GM20000 (cell line): Measurements from ENCODE around the gene FAM174C.
A peak's percentile ranks its signal among the peaks of the same experiment; 100 is the strongest.

Experiments used
- DNase-seq: peaks from one replicate; pipeline ENCODE4 v3.0.0; 2012; ENCODE audit warnings: low spot score
- TF ChIP-seq, protein P1 (sequence below): IDR thresholded peaks from 2 replicates; pipeline ENCODE4 v1.5.1; 2012; ENCODE audit warnings: mild to moderate bottlenecking, control low read depth; ENCODE audit errors: extremely low read depth, missing control alignments

The FAM174C gene

DNA sequence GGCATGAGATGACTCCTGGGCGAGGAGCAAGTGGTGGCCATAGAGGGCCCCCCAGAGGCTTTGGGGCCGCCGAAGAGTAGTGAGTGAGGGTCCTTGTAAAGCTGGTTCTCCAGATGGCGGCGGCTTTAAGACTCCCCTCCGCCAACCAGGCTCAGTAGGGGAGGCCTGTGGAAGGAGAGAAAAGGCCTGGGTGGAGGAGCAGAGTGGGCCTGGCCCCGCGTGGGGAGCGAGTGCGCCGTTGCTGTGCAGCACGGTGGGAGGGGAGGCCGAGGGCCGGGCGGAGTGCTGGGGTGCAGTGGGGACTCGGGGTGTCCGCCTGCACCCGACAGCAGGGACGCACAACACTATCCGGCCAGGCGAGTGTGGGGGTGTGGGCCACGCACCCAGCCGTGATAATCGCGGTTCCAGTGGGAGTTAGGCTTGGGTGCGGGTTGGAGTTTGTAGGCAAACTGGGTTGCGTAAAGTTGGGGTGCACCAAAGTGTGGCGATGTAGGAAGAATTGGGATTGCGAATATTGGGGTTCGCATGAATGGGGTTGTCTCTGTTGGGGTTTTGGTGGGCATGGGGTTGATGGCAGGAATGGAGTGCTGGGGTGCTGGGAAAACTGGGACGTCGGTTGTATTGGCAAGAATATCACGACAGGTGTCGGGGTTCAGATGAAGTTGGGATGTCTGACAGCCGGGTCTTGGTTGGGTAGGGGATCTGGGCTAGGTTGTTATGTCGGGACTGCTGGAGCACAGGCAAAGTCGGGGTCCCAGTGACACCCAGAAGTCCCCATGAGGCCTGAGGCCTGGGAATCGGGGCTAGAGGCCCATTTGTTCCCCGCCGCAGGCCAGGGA is 6.9 kb upstream of the FAM174C start:
- TF ChIP-seq, protein P1, sequence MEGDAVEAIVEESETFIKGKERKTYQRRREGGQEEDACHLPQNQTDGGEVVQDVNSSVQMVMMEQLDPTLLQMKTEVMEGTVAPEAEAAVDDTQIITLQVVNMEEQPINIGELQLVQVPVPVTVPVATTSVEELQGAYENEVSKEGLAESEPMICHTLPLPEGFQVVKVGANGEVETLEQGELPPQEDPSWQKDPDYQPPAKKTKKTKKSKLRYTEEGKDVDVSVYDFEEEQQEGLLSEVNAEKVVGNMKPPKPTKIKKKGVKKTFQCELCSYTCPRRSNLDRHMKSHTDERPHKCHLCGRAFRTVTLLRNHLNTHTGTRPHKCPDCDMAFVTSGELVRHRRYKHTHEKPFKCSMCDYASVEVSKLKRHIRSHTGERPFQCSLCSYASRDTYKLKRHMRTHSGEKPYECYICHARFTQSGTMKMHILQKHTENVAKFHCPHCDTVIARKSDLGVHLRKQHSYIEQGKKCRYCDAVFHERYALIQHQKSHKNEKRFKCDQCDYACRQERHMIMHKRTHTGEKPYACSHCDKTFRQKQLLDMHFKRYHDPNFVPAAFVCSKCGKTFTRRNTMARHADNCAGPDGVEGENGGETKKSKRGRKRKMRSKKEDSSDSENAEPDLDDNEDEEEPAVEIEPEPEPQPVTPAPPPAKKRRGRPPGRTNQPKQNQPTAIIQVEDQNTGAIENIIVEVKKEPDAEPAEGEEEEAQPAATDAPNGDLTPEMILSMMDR = no peak
- no peak for DNase-seq

DNA sequence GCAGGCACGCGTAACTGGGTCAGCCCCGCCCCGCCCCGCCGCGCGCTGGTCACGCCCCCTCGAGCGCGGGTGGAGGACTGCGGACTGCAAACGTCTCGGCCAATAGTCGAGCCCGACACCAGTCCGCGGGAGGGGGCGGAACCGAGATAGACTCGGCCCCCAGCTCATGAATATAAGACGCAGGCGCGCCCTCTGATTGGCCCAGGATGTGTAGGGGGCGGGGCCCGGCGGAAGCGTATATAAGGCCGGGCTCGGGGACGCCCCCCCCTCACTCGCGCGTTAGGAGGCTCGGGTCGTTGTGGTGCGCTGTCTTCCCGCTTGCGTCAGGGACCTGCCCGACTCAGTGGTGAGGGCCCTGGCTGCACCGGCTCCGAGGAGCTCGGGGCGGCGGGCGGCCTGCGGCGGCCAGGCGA is 6.3 kb upstream of the FAM174C start, which contains the start of gene CIRBP:
Gene CIRBP, plus strand, starts transcription at position 268 of the 413 bp plus-strand sequence. CDS start 1,602 bp downstream, outside the sequence.
- TF ChIP-seq, protein P1 = no peak

DNA sequence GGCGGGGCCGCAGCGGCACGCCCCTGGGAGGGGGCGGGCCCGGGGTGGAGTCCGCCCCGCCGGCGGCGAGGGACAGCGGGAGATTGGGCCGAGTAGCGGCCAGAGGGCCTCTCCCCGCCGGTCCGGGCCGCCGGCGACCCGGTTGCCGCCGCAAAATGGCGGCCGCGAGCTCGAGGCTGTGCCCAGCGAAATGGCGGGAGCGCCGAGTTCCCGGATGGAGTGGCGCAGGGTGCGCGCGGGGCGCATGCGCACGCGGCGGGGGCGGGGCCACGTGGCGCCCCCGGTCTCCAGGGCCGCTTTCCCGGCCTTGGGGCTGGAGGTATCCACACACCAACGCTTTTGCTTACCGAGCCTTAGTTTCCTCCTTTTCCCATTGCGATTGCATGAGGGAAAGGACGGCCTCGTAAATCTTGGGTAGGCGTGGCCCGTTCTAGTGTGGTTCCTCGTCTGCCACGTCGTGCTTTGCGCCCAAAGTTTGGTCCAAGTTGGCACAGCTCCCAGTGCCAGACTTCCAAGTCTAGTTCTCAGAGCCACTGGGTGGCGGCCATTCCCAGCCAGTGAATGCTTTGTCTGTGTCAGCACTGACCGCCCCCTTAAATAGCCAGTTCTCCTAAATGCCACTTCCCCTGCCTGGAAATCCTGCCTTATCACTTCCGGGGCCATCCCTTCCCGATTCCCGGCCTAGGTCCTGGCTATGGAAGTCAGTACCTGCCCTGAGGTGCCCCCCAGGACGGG is 5.7 kb upstream of the FAM174C start:
- peak; percentile 93 for DNase-seq

More for the DNA sequence above, 6.3 kb upstream of the FAM174C start, which contains the start of gene CIRBP:
- DNase-seq = peak; percentile 99

GRCh38 chr19:1270213-1270853 is 5.0 kb upstream of the FAM174C start:
- DNase-seq = no peak
- TF ChIP-seq, protein P1 = no peak

More for the DNA sequence above, 5.7 kb upstream of the FAM174C start:
- TF ChIP-seq, protein P1 = no peak

DNA sequence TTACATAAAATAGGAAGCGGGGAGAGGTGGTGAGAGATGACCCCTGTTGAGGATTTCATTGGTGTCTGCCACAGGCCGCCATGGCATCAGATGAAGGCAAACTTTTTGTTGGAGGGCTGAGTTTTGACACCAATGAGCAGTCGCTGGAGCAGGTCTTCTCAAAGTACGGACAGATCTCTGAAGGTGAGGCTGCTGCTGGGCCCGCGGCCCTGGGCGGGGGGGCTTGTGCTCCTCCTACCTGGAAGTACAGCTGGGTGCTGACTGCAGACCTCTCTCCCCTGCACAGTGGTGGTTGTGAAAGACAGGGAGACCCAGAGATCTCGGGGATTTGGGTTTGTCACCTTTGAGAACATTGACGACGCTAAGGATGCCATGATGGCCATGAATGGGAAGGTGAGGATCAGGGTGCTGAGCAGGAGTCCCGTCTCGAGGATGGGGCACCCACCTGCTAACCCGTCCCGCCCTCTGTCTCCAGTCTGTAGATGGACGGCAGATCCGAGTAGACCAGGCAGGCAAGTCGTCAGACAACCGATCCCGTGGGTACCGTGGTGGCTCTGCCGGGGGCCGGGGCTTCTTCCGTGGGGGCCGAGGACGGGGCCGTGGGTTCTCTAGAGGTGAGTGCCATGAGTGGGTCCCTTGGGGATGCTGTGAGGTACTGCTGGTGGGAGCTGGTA is 4.3 kb upstream of the FAM174C start:
- no peak for DNase-seq
- TF ChIP-seq, protein P1 = no peak

DNA sequence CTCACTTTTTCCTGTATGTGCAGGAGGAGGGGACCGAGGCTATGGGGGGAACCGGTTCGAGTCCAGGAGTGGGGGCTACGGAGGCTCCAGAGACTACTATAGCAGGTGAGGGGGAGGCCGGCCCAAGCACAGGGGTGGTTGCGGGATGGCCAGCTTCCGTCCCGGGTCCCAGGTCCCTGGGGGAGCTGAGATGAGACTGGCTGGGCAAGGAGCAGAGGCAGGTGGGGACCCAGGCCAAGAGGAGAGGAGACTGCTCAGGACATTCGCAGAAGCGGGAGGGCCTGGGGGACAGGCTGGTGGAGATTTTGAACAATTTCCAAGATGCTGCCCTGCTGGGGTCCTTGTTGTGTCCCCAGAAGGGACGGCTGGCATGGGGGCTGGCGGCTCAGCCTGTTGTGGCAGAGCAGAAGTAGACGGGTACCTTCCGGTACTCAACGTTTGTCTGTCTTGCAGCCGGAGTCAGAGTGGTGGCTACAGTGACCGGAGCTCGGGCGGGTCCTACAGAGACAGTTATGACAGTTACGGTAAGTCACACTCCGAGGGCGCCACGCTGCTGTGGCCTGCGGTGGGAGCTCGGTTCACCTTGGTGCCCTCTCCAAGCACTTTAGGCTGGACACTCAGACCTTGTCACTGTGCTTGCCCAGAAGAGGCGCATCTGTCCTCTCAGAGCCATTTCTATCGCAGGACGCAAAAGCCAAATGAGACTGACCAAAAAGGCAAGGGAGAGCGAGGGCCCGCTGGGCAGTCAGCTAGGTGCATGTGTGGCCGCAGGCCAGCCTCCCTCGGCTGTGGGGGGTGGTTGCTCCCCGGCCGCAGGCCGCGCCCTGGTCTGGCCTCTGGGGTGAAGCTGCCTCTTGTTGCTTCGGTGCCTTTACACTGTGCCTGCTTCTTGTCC is 3.6 kb upstream of the FAM174C start:
- TF ChIP-seq, protein P1 = no peak
- no peak for DNase-seq
